NCI-H146 treated with DMSO at 0.1 percent for 48 hours (cell line): Measurements from ENCODE around the gene IFIT2.
"Not testable (repeated sequence)": the region's sequence is repeated elsewhere in the genome, so short reads cannot be mapped to it uniquely, and the experiment has no call there.

Source experiments
- DNase-seq: peaks from one replicate; lab custom pipeline; 2025; ENCODE audit not compliant: unreplicated experiment; lab: John Stamatoyannopoulos, UW

Gene IFIT2

DNA sequence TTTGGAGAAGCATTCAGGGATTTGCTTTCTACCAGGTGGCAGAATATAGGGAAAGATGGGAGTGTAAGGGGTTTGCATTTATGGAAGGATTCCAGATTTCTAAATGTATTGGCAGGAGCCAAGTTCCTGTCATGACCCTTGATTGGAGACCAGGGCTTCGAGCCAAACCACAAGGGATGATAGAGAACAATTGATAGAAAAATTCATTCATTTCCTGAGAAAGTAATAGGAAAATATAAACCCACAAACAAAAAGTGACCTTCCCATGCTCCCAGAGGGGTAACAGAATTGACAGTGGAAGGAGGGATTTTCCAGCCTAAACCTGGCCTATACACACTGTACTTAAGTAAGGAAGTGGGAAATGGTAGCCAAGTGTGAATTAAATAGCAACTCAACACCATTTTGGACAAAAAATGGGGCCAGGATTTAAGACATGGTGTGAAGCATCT lies 22.4 kb upstream of the IFIT2 start:
- DNase-seq: no peak

GRCh38 chr10:89280508-89280907 lies 21.3 kb upstream of the IFIT2 start:
- no peak for DNase-seq

DNA sequence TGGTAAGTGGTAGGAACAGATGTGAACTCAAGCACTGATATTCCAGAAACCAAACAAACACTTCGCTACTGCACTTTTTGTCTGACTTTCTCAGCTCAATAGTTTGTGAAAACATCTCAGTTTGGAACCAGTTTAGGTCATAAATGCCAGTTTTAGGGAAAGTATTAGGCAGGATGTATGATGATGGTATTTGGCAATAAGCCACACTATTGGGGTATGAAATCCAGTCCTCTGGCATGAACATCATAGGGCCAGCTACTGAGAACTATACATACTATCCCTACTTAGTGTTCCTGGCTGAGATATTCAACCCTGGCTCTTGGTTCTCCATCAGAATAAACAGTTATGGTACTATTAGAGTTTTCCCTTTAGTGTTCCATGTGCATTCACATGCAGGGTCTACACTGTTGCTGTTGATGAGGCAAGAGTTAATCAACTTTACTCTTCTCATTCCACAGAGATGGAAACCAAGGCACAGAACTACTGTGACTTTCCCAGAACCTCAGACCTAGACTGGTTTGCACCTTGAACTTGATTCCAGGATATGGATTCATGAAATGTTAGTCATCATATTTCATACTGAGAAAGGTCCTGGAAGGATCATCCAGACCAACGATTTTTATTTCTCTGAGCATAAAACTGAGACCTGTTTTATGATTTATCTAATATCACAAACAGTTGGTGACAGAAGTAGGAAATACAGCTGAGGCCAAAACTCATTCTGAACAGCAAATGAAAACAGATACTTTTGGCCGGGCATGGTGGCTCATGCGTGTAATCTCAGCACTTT lies 20.0 kb upstream of the IFIT2 start:
- no peak for DNase-seq

GRCh38 chr10:89283025-89283935 lies 18.6 kb upstream of the IFIT2 start:
- peak; percentile 65 for DNase-seq

- peak; percentile 73 for DNase-seq
Observed at GRCh38 chr10:89283936-89284475, 17.8 kb upstream of the IFIT2 start.

DNA sequence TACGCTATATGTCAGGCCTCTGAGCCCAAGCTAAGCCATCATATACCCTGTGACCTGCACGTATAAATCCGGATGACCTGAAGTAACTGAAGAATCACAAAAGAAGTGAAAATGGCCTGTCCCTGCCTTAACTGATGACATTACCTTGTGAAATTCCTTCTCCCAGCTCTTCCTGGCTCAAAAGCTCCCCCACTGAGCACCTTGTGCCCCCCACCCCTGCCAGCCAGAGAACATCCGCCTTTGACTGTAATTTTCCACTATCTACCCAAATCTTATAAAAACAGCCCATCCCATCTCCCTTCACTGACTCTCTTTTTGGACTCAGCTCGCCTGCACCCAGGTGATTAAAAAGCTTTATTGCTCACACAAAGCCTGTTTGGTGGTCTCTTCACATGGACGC lies 17.1 kb upstream of the IFIT2 start:
- not testable (repeated sequence) for DNase-seq

DNA sequence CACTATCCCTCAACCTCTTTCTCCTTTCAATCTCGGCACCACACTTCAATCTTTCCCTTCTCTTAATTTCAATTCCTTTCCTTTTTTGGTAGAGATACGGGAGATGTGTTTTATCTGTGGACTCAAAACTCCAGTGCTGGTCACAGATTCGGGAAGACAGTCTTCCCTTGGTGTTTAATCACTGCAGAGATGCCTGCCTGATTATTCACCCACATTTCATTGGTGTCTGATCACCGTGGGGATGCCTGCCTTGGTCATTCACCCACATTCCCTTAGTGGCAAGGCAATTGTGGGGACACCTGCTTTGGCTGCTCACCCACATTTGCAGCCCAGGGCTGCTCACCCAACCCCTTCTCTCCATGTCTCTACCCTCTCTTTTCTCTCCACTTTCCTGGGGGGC lies 16.5 kb upstream of the IFIT2 start:
- DNase-seq: not testable (repeated sequence)

DNA sequence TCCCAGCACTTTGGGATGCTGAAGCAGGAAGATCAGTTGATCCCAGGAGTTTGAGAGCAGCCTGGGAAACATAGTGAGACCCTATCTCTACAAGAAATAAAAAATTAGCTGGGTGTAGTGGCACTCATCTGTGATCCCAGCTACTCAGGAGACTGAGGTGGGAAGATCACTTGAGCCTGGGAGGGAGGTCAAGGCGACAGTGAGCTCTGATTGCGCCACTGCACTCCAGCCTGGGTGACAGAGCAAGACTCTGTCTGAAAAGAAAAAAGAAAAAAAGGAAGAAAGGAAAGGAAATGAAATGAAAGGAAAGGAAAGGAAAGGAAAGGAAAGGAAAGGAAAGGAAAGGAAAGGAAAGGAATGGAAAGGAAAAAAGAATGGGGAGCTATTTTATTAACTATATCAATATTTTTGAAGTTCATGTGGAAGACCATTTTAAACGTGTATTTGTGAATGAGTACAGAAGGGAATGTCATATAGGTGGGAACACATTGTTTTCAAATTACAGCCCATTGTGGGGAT lies 7.1 kb upstream of the IFIT2 start:
- no peak for DNase-seq

DNA sequence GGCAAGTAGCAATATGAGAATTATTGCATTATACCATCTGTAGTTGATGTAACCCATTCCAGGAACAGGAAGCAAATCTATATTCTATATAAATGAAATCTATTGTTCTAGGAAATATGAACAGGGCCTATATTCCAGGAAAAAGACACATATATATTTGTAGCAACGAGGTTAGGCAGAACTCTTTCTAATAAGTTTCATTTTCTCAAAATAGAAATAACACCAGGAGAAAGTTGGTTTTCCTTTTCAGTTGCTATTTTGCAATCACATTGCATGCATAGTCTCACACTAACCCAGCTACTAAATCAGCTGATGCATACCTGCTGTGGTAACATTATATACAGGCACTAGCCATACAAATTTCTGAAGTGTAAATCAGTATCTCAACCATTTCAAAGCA lies 6.2 kb upstream of the IFIT2 start:
- DNase-seq: no peak

DNA sequence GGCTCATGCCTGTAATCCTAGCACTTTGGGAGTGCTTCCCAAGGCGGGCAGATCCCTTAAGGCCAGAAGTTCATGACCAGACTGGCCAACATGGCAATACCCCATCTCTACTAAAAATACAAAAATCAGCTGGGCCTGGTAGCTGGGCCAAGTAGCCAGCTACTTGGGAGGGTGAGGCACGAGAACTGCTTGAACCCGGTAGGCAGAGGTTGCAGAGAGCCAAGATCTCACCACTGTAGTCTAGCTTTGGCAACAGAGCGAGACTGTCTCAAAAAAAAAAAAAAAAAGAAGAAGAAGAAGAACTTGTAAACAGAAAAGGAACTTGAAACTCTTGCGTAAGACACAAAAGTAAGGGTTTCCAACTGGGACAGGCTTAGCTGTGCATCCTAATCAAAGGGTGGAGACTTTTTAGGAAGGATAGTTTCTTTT lies 5.6 kb upstream of the IFIT2 start:
- no peak for DNase-seq

DNA sequence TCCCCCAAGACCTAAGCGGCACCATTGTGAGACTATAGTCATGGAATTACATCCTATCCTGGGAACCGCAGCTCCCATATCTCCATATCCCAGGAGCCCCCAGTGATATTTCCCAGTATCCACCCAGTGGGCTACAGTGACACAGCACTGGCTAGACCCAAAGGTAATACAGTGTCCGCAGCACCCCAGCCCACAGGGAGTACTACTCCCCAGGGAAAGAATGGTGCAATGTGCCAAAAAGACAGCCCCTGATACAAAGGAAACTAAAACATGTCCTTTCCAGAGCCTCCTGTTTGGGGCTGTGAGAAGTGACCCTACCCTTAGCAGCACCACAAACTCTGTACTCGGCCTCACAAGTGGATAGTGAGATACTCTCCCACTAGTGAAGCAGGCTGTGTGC lies 4.5 kb upstream of the IFIT2 start:
- DNase-seq: no peak

DNA sequence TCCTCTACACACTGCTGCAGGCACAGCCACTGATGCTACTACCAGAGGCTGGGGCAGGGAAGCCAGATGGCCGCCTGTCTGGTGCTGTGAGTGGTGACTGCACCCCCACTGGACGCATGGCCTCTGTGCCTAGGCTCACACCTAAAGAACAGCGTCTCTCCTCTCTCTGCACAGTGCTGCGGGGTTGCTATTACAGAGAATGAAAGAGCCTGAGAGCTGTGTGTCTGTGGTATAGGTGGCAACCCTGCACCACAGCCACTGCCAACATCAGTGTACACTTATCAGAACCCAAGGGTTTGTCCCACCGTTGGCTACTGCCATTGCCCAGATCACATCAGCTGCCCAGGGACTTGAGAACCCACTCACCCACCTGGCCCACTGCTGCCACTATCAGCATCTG lies 4.1 kb upstream of the IFIT2 start:
- DNase-seq: no peak

DNA sequence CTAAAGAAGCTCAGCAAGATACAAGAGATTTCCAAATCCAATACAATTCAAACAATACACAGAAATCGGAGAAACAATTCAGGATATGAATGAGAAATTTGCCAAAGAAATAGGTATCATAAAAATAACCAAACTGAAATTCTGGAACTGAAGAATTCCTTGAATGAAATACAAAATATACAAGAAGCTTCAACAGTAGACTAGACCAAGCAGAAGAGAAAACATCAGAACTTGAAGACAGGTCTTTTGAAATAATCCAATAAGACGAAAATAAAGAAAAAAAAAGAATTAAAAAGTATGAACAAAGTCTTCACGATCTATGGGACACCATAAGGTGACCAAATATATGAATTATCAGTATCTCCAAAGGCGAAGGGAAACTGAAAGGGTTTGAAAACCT lies 2.8 kb upstream of the IFIT2 start:
- DNase-seq: no peak

DNA sequence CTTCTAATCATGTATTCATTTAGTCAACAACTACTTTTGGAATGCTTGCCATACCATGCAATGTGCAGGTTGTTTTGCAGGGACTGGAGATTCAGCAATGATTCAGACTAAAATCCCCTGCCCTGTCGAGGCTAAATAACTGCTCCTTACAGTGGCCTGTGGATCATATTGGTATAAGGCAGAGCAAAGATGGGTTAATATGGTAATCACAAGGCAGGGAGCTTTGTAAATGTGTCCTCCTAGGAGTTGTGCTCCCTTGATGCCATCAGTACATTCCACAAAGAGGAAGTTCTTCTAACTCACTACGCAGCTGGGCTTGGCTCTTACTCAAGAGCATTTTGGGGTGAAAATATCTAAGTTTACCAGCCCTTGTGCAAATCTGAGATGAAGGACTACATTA lies 614 bp upstream of the IFIT2 start:
- DNase-seq: no peak

GRCh38 chr10:89302625-89303024 lies 779 bp downstream of the IFIT2 start:
- no peak for DNase-seq

- DNase-seq: no peak
Observed at GRCh38 chr10:89303161-89303560, 1.3 kb downstream of the IFIT2 start.

DNA sequence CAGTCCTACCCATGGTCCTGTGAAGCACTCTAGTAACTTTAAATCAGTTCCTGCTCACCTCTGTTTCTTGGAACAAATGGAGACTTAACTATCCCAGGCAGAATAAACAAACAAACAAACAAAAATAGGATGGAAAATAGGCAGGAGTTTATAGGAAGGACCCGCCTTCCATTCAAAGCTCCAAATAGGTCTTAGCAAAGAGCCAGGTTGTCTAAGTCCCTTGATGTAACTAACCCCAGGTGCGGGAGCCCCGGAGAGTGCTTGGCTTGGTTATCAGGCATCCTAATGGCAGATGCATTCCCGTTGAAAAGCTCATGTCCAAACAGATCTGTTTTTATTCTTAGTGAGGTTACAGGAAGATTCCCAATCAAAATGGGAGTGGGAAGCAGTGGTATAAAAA lies 2.2 kb downstream of the IFIT2 start:
- no peak for DNase-seq

DNA sequence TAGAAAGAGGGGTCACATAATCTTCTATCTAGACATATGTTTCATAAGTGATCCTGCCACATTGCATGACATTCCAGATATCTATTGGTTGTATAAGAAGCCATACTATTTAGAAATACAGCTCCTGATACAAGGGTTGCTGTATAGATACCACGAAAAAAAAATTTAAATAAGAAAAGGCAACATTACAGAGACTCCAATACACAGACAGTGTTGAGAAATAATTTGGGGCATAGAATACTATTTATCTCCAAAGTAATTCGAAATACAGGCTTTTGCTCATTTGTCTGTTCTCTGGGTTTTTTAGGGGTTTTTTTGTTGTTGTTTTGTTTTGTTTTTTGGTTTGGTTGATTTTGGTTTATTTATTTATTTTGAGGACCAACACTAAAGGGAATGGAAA lies 2.6 kb downstream of the IFIT2 start:
- no peak for DNase-seq

GRCh38 chr10:89304925-89305324 lies 3.1 kb downstream of the IFIT2 start:
- no peak for DNase-seq

DNA sequence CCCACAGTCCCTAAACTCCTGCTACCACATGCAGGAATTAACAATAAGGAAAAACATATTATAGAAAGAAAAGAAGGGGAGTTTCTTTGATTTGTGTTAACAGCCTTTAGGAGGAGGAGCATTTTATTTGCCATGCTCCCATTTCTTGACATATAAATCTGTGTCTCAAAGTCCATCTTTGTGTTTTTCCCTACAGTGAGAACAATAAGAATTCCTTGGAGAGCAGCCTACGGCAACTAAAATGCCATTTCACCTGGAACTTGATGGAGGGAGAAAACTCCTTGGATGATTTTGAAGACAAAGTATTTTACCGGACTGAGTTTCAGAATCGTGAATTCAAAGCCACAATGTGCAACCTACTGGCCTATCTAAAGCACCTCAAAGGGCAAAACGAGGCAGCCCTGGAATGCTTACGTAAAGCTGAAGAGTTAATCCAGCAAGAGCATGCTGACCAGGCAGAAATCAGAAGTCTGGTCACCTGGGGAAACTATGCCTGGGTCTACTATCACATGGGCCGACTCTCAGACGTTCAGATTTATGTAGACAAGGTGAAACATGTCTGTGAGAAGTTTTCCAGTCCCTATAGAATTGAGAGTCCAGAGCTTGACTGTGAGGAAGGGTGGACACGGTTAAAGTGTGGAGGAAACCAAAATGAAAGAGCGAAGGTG lies 4.1 kb downstream of the IFIT2 start:
- no peak for DNase-seq
